Subcutaneous preadipocyte (primary cell): ENCODE results near the gene STXBP2. TPM values are rescaled to one million over a fixed set of nuclear protein-coding genes. Genes with fewer than 3 reads are reported as not detected.

ENCODE experiments used
- small RNA-seq: library from RNA; depleted of rRNA; stranded (forward); fragments of <200 nt; gene quantifications from one replicate; pipeline ENCODE3, GENCODE V24; 2012
- total RNA-seq: library from RNA; depleted of rRNA; stranded (reverse); fragments of >200 nt; gene quantifications from 2 replicates; pipeline ENCODE4 v1.2.3, GENCODE V29; 2012

The STXBP2 gene
- 1.1 and 5.3 TPM in 2 replicates for total RNA-seq

GRCh38 chr19:7636691-7637373 lies at the start of gene STXBP2:
STXBP2 (plus strand) TSS chr19:7637110; CDS start chr19:7637150, 40 bp downstream.

GRCh38 chr19:7595466-7596133 lies 41.3 kb upstream of the STXBP2 start, which contains the start of gene CAMSAP3:
CAMSAP3 (plus strand) TSS chr19:7595863; CDS start chr19:7596003, 140 bp downstream.

DNA sequence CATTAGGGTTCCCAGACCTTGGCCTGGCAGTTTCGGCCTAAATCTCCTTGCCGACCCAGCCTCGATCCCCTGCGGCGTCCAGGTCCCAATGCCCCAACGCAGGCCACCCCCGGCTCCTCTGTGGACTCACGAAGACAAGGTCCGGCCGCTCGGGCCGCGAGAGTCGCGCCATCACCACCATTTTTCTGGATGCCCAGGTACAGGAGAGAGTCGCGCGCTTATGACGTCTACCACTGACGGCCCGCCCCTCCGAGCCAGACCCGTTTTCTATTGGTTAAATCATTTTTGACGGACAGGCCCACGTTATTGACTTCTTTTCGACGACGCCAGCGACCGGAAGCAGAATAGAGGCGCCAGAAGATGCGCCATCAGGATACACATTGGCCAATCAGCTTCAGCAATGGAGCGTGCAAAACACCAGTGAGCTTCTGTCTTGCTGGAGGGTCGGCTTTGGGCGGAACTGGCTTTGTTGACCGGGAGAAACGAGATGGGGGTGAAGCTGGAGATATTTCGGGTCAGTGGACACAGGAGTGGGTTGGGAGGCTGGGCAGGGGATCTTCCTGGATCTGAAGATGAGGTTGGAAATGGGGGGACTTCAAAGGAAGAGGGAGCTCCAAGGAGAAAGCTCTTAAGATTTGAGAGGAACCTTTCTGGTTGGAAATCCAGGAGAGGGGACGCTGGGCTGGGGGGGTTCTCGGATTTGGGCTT lies 7.4 kb upstream of the STXBP2 start, which contains the start of the genes PET100 and XAB2:
Gene PET100, plus strand, starts transcription at position 447 of the 708 bp plus-strand sequence. Its CDS starts 41 bp downstream, at position 488.
Gene XAB2, minus strand, starts transcription at position 199 of the 708 bp plus-strand sequence. Its CDS starts 18 bp downstream, at position 181.

DNA sequence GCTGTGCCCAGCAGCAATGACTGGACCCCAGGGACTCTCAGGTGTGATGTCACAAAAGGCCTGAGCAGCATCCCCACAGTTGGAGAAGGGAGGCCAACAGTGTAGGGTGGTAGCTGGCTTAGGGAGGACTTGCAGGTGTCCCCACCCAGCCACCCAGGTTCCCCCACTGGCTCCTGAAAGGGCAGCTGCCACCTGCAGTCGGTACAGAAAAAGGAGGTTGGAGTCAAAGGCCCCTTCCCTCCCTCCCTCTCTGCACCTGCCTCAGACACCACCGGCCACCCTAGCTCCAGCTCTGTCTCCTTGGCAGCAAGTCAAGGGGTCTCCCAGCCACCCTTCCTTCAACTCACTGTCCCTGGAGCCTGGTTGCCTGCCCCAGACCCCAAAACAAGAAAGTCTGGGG lies 3.2 kb upstream of the STXBP2 start, which contains the start of gene PCP2:
Gene PCP2, minus strand, starts transcription at position 22 of the 400 bp plus-strand sequence. CDS start 262 bp downstream, outside the sequence.

GRCh38 chr19:7668842-7669241 lies 31.9 kb downstream of the STXBP2 start, which contains the start of gene RETN:
RETN (plus strand) TSS chr19:7669049; CDS start chr19:7669327, 278 bp downstream.

GRCh38 chr19:7676854-7677253 lies 39.9 kb downstream of the STXBP2 start, which contains the start of gene MCEMP1:
MCEMP1 (plus strand) TSS chr19:7677090; CDS start chr19:7677121, 31 bp downstream.

DNA sequence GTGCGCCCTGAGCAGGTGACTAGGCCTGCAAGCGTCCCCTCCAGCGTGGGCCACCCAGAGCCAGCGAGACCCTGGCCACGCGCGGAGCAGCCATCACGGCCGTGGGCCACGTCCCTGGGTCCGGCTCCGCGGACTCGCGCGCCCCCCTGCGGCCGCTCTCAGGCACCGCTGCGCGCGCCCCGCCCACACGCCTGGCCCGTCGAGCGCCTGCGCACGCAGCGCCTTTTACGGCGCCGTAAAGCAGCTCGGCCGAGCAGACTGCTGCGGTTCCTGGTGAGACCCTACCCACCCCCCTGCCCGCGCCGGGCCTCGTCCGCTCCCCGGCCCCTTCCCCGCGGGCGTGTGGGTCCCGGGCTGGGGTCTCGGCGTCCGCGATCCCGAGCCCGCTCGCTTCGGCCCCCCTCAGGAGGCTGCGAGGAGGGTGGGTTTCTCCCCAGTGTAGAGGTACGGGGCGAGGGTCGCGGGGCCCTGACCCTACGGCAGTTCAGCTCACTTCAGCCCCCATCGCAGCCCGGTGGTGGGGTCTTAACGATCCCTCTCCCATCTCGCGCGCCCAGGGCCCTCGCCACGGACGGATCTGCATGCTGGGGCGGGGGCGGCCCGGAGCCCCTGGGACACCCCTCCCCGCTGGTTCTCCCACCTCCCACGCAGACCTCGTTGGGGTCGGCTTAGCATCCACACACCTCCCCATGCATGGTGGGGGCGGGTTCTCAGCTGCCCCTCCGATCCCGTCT lies 43.9 kb downstream of the STXBP2 start, which contains the start of gene TRAPPC5:
Gene TRAPPC5, plus strand, starts transcription at position 228 of the 734 bp plus-strand sequence. CDS start 1,421 bp downstream, outside the sequence.

Small RNA genes within 50 kb of the gene (small RNA-seq; reads per million reads assigned to genes)
- not detected for gene MIR6792

Other genes starting within 250 kb of the STXBP2 start
- 2.5 and 5.5 TPM in 2 replicates for gene PEX11G, start 148.1 kb upstream of the STXBP2 start, total RNA-seq
- gene ZNF358, start 121.0 kb upstream of the STXBP2 start, total RNA-seq: 14.1 and 18.0 TPM in 2 replicates
- gene MCOLN1, start 114.5 kb upstream of the STXBP2 start, total RNA-seq: 7.8 and 8.8 TPM in 2 replicates
- 72.8 and 82.1 TPM in 2 replicates for gene PNPLA6, start 101.4 kb upstream of the STXBP2 start, total RNA-seq
- not detected in 2 replicates for gene CAMSAP3, start 41.2 kb upstream of the STXBP2 start, total RNA-seq
- 43.7 and 48.3 TPM in 2 replicates for gene XAB2, start 7.6 kb upstream of the STXBP2 start, total RNA-seq
- 9.4 and 9.6 TPM in 2 replicates for gene PET100, start 7.3 kb upstream of the STXBP2 start, total RNA-seq
- not detected in 2 replicates for gene PCP2, start 3.4 kb upstream of the STXBP2 start, total RNA-seq
- not detected in 2 replicates for gene RETN, start 31.9 kb downstream of the STXBP2 start, total RNA-seq
- not detected in 2 replicates for gene MCEMP1, start 40.0 kb downstream of the STXBP2 start, total RNA-seq
- 16.6 and 24.3 TPM in 2 replicates for gene TRAPPC5, start 43.7 kb downstream of the STXBP2 start, total RNA-seq
- not detected in 2 replicates for gene FCER2, start 65.0 kb downstream of the STXBP2 start, total RNA-seq
- gene CLEC4G, start 95.0 kb downstream of the STXBP2 start, total RNA-seq: not detected in 2 replicates
- gene CD209, start 110.4 kb downstream of the STXBP2 start, total RNA-seq: not detected in 2 replicates
- not detected in 2 replicates for gene CLEC4M, start 126.1 kb downstream of the STXBP2 start, total RNA-seq
- gene EVI5L, start 193.1 kb downstream of the STXBP2 start, total RNA-seq: 19.5 and 19.7 TPM in 2 replicates
- not detected in 2 replicates for gene PRR36, start 237.3 kb downstream of the STXBP2 start, total RNA-seq